ENCODE measurements around the gene ATXN1. TPM values are rescaled to one million over a fixed set of nuclear protein-coding genes. Genes with fewer than 3 reads are reported as not detected.

ATXN1 gene
- total RNA-seq, 4 donors from 2014 or later = 38.7 to 78.3 (median 62.6) TPM

DNA sequence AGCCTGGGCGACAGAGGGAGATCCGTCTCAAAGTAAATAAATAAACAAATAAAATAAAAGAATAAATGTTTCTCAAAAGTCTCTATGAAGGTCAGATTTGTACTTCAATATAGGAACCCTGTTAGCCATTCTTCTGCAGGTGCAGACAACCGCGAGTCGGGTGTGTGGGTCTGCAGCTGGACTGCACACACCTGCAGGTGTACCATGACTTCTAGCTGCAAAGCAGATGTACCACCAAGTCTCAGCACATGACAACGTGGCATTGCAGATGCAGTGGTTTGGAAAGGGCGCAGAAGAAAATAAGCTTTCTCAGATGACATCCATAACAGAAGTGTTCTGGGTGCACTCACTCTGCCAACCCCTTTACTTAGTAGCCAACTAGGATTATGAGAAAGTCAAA is 239.7 kb downstream of the ATXN1 start:
- no peak for ATAC-seq
- Histone ChIP-seq H3K9me3 (no peaks in the 10 kb centered on the region), H3K4me3 (no peak overlapping the region), H3K4me1 (peaks cover 0 to 12% (median 0%) of the 10 kb centered on the region in 3 donors), H3K27me3 (no peaks in the 10 kb centered on the region), H3K36me3 (peaks cover 0 to 24% of the 10 kb centered on the region in 2 donors), H3K27ac (no peak overlapping the region)
- TF ChIP-seq POLR2AphosphoS5 (IDR thresholded peaks at IDR 0.05) (no peak), POLR2A (IDR thresholded peaks at IDR 0.05) (no peak)
- WGBS, 2 donors (ENCODE audit: low coverage in 1 of 2) = 93 to 98% methylated on average over 6 to 7 of the region's 7 CpGs

DNA sequence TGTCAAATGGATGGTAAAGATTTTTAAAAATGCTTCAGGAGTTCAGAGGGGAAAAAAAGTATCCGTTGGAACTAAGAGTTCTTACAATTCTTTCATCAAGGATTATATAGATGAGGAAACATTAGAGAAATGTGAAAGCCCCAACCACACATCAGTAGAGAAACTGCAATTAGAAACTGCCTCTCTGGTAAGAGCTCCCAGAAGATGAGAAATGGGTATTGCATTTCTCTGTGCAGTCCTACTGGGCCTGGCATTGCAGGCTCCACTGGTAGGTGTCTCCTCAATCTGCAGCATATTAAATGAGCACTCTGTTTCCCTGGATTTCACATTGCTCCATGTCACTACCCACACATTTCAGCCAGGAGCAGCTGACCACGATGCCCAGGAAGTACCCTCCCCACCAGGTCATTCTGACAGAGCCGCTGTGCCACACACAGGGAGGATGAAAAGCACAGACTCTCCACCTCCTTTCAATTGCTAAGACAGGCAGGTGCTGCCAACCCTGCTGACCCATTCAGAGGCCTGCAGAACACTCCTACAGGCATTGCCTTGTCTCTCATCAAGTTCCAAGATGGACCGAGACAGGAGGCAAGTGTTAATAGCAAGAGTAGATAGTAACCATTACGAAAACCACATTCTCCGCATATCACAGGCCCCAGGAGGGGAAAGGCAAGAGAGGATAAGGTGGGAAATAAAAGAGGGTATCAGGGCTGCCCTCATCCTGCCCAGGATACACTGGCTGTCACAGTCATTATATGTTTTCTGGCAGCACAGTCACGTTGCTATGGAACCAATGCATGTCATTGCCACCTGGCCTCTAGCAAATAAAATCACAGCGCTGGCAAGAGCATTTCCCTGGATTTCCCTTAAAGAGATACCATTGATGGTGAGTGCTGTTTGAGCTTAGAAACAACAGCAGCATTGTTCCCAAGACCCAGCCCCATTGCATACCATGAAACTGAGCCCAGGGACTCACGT is 241.7 kb downstream of the ATXN1 start:
- Histone ChIP-seq H3K4me3 (no peak overlapping the region), H3K4me1 (peaks cover 0 to 12% (median 0%) of the 10 kb centered on the region in 3 donors), H3K27me3 (no peaks in the 10 kb centered on the region), H3K9me3 (no peaks in the 10 kb centered on the region), H3K36me3 (peaks cover 0 to 24% of the 10 kb centered on the region in 2 donors), H3K27ac (no peak overlapping the region)
- WGBS, 2 donors (ENCODE audit: low coverage in 1 of 2) = 75 to 79% methylated on average over 4 to 6 of the region's 9 CpGs
- no peak for ATAC-seq
- TF ChIP-seq, protein P1, sequence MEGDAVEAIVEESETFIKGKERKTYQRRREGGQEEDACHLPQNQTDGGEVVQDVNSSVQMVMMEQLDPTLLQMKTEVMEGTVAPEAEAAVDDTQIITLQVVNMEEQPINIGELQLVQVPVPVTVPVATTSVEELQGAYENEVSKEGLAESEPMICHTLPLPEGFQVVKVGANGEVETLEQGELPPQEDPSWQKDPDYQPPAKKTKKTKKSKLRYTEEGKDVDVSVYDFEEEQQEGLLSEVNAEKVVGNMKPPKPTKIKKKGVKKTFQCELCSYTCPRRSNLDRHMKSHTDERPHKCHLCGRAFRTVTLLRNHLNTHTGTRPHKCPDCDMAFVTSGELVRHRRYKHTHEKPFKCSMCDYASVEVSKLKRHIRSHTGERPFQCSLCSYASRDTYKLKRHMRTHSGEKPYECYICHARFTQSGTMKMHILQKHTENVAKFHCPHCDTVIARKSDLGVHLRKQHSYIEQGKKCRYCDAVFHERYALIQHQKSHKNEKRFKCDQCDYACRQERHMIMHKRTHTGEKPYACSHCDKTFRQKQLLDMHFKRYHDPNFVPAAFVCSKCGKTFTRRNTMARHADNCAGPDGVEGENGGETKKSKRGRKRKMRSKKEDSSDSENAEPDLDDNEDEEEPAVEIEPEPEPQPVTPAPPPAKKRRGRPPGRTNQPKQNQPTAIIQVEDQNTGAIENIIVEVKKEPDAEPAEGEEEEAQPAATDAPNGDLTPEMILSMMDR (IDR thresholded peaks at IDR 0.05) = no peak
- TF ChIP-seq EP300 (IDR thresholded peaks at IDR 0.05) (no peak), POLR2A (IDR thresholded peaks at IDR 0.05) (no peak), POLR2AphosphoS5 (IDR thresholded peaks at IDR 0.05) (no peak)

DNA sequence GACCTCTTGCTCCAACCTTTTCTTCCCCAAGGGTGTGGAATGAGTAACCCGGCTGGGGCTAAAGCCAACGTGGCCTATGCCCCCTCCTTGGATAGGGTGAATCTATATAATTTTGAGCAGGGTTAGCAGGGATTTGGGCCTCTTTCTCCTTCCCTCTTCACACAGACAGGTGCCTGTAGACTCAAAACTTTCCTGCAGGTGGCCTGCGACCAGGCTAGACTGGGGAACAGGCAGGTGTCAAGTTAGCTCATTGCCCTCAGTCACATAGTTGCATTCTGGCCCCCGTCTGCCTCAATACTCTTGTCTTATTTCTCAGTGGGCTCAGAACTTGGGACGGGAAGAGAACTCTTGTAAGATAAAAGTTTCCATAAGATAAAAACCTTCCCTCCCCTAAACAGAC is 243.0 kb downstream of the ATXN1 start:
- Histone ChIP-seq H3K4me1 (peaks cover 0 to 25% (median 0%) of the 10 kb centered on the region in 3 donors), H3K36me3 (peaks cover 0 to 24% of the 10 kb centered on the region in 2 donors), H3K9me3 (no peaks in the 10 kb centered on the region), H3K27me3 (no peaks in the 10 kb centered on the region), H3K27ac (no peak overlapping the region), H3K4me3 (no peak overlapping the region)
- TF ChIP-seq, protein P1 (IDR thresholded peaks at IDR 0.05) = no peak
- TF ChIP-seq POLR2A (IDR thresholded peaks at IDR 0.05) (no peak), EP300 (IDR thresholded peaks at IDR 0.05) (no peak), POLR2AphosphoS5 (IDR thresholded peaks at IDR 0.05) (no peak)
- 56 to 70% methylated on average over 2 to 4 of the region's 5 CpGs for WGBS, 2 donors (ENCODE audit: low coverage in 1 of 2)
- no peak for ATAC-seq

DNA sequence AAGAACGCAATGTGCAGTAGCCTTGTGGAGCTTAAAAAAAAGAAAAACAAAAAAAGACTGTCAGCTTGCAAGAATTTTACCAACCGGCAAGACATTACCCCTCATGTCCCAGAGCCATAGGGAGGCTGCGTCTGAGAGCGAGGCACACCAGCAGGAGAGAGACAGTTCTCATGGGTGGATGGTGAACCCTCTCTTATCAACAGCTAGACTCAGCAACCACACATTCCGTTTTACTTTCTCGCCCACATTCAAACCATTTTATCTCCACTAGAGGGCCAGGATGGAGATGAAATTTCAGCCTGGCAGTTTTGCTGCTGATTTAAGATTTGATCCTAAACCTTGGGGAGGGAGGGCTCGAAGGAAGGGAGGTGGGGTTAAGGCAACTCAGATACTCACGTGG is 247.0 kb downstream of the ATXN1 start:
- H3K4me1 ChIP-seq = peaks cover 0 to 40% (median 0%) of the 10 kb centered on the region in 3 donors
- no peaks in the 10 kb centered on the region for H3K36me3 ChIP-seq
- no peak overlapping the region for H3K27ac ChIP-seq
- TF ChIP-seq, protein P1 (IDR thresholded peaks at IDR 0.05) = peak in 3 of 4 experiments; percentile 36 to 43 (median 41)
- no peak for TF ChIP-seq POLR2A (IDR thresholded peaks at IDR 0.05)
- TF ChIP-seq POLR2AphosphoS5 (IDR thresholded peaks at IDR 0.05) = no peak
- WGBS, 2 donors (ENCODE audit: low coverage in 1 of 2) = 49 to 67% methylated on average over 6 to 7 of the region's 8 CpGs
- no peaks in the 10 kb centered on the region for H3K27me3 ChIP-seq
- H3K4me3 ChIP-seq = no peak overlapping the region
- ATAC-seq = no peak
- no peaks in the 10 kb centered on the region for H3K9me3 ChIP-seq

DNA sequence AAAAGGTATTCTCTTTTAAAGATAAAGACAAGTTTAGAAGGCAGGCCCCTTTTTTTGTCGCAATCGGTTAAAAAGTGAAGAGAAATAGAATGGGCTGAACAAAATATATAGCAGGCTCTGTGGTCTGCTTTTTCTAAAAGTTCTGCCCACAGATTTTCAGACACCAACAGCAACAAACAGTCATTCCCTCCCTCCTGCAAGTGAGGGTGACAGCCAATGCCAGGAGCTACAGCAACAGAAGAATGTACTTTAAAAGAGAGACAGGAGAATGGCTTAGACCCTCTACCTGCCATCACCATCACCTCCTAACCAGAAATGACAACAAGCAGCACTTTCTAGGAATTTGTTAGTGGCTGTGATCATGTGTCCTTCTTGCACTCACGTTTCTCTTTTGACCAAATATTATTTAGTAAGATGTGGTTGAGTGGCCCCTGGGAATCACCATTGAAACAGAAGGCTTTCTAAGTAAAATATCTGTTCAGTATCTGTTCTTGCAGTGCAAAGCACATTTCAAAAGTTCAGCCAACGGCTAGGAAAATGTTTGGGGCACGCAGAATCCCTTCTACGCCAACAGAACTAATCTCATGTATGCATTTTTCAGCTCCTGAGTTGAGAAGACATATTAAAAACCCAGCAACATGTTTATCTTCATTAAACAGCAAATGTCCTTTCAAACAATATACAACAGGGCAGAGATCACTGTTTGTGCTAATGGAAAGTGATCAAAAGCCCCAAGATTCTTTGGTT is 248.5 kb downstream of the ATXN1 start:
- Histone ChIP-seq H3K4me3 (no peak overlapping the region), H3K9me3 (no peaks in the 10 kb centered on the region), H3K36me3 (no peaks in the 10 kb centered on the region), H3K27ac (no peak overlapping the region), H3K27me3 (no peaks in the 10 kb centered on the region), H3K4me1 (peaks cover 0 to 36% (median 0%) of the 10 kb centered on the region in 3 donors)
- ATAC-seq = no peak
- 62 to 85% methylated on average over 6 of the region's 6 CpGs for WGBS, 2 donors (ENCODE audit: low coverage in 1 of 2)
- TF ChIP-seq POLR2AphosphoS5 (IDR thresholded peaks at IDR 0.05) = no peak
- no peak for TF ChIP-seq EP300 (IDR thresholded peaks at IDR 0.05)
- TF ChIP-seq POLR2A (IDR thresholded peaks at IDR 0.05) = no peak
- TF ChIP-seq, protein P1 (IDR thresholded peaks at IDR 0.05) = no peak

Data from gastroesophageal sphincter (tissue), 4 donors.